Heart left ventricle (tissue), 13 donors: ENCODE data around the gene EDA.

Experiments
- POLR2A ChIP-seq, 2 donors: fragments of 450-650 bp; IDR thresholded peaks; one replicate each; pipeline ENCODE4 v1.6.1; 2017; ENCODE audit warnings: antibody characterized with exemption in 2 of 2, mild to moderate bottlenecking in 2 of 2, moderate library complexity in 2 of 2
- TF ChIP-seq, protein P1 (sequence below), 12 donors: fragments of 200-600 bp; sonication (generic) in 4 of 12; IDR thresholded peaks; one replicate each; pipeline versions ENCODE4 v1.5.0 to v1.8.0; 2018 to 2022; ENCODE audit warnings: antibody characterized with exemption in 12 of 12, mild to moderate bottlenecking in 5 of 12
- donor health status: ischemic (EF 13 %, LVEDD 7.1; RV severe dilation, severe dysfunction).
- donor health status: DM: no; HTN: yes; CAD: no.
- donor health status: DM: no; HTN: no; CAD: no.
- donor health status: ischemic (EF 25% LVEDD 6.9; RV normal size, moderate dysfunction).
- donor health status: ischemic (EF 25% LVEDD 5.7; RV mildly dilated, moderate dysfunction).
- donor health status: ischemic (EF 35%, LVEDD 5.7; RV mildly dilated, moderate dysfunction).
- donor health status: nonischemic (EF 11% LVEDD 7.7; RV severe dilation, severe dysfunction).
- donor health status: DM: yes; HTN: yes; CAD: no.
- donor health status: PGD.
- donor health status: ischemic (EF 29% LVEDD 5.4; RV normal size, mild dysfunction).
- donor health status: nonischemic (EF 23%, LVEDD 6.1; RV moderate dilation, normal function).

- TF ChIP-seq, protein P1, sequence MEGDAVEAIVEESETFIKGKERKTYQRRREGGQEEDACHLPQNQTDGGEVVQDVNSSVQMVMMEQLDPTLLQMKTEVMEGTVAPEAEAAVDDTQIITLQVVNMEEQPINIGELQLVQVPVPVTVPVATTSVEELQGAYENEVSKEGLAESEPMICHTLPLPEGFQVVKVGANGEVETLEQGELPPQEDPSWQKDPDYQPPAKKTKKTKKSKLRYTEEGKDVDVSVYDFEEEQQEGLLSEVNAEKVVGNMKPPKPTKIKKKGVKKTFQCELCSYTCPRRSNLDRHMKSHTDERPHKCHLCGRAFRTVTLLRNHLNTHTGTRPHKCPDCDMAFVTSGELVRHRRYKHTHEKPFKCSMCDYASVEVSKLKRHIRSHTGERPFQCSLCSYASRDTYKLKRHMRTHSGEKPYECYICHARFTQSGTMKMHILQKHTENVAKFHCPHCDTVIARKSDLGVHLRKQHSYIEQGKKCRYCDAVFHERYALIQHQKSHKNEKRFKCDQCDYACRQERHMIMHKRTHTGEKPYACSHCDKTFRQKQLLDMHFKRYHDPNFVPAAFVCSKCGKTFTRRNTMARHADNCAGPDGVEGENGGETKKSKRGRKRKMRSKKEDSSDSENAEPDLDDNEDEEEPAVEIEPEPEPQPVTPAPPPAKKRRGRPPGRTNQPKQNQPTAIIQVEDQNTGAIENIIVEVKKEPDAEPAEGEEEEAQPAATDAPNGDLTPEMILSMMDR (IDR thresholded peaks at IDR 0.05) = no peak
- TF ChIP-seq POLR2A (IDR thresholded peaks at IDR 0.05) = no peak
Observed at GRCh38 chrX:69968950-69969349, 353.0 kb downstream of the EDA start.
